ENCODE results near the gene R3HDM4.
"Not testable (repeated sequence)": the region's sequence is repeated elsewhere in the genome, so short reads cannot be mapped to it uniquely, and the experiment has no call there.

The R3HDM4 gene

DNA sequence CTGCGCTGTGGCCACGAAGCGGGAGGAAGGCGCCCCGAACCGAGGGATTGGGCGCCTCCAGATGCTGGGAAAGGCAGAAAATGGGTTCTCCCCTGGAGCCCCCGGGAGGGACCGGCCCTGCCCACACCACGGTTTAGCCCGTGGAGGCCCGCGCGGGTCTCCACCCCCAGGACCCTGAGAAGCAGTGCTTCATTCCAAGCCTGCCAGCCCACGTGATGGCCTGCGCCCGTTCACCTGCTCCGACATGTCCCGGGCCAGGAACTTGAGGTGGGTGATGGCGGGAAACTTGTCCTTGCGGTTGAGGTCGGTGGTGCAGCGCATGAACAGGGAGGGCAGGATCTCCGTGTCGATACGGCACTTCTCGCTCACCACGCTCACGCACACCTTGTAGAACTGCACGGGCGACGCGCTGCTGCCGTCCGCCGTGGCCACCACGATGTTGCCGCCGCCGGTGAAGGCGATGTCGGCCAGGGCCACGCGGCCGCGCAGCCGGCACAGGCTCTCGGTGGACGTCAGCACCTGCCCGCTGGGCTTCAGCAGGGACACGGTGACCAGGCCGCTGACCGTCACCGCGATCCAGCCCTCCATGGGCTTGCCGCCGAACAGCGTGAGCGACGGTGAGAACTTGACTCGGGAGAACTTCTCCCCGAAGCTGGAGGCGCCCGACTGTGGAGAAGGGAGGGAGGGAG, 27.3 kb downstream of the R3HDM4 start:
- DNase-seq (ENCODE audit: extremely low read depth, low read depth): no peak

DNA sequence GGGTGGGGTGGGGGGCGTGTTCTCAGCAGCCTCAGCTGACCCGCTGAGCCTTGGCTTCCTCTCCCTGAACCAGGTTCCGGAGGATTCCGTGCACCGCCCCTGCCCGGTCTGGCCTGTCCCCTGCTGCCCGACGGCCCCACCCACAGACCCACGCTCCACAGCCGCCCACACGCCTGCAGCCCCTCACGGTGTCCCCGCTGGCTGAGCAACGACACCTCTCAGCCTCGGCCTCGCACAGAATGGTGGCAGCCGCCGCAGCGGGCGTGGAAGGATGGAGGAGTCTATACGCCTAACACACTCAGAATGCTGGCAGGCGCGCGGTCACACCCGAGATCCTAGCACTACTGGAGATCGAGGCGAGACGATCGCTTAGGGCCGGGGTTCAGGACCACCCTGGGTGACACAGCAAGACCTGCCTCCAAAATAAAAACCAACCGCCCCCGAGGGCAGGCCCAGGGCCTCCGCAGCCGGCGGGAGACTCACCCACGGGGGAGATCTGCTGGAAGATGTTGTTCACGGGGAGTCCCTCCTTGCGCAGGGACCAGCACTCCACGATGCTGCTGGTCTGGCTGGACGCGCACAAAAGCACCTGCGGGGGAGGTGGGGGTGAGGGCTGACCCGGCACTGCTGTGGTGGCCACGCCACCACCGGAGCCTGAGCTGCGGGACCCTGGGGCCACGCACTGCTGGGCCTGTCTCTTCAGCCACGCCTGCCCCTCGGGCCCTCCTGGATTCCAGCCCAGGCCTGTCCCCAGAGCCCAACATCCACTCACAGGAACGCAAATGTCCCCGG, 28.4 kb downstream of the R3HDM4 start:
- DNase-seq (ENCODE audit: extremely low read depth, low read depth): no peak
- TF ChIP-seq, protein P1, sequence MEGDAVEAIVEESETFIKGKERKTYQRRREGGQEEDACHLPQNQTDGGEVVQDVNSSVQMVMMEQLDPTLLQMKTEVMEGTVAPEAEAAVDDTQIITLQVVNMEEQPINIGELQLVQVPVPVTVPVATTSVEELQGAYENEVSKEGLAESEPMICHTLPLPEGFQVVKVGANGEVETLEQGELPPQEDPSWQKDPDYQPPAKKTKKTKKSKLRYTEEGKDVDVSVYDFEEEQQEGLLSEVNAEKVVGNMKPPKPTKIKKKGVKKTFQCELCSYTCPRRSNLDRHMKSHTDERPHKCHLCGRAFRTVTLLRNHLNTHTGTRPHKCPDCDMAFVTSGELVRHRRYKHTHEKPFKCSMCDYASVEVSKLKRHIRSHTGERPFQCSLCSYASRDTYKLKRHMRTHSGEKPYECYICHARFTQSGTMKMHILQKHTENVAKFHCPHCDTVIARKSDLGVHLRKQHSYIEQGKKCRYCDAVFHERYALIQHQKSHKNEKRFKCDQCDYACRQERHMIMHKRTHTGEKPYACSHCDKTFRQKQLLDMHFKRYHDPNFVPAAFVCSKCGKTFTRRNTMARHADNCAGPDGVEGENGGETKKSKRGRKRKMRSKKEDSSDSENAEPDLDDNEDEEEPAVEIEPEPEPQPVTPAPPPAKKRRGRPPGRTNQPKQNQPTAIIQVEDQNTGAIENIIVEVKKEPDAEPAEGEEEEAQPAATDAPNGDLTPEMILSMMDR (IDR thresholded peaks at IDR 0.05; ENCODE audit: low read depth, low read length): no peak

More for the DNA sequence above, 27.3 kb downstream of the R3HDM4 start:
- TF ChIP-seq, protein P1 (IDR thresholded peaks at IDR 0.05; ENCODE audit: low read depth, low read length): no peak

DNA sequence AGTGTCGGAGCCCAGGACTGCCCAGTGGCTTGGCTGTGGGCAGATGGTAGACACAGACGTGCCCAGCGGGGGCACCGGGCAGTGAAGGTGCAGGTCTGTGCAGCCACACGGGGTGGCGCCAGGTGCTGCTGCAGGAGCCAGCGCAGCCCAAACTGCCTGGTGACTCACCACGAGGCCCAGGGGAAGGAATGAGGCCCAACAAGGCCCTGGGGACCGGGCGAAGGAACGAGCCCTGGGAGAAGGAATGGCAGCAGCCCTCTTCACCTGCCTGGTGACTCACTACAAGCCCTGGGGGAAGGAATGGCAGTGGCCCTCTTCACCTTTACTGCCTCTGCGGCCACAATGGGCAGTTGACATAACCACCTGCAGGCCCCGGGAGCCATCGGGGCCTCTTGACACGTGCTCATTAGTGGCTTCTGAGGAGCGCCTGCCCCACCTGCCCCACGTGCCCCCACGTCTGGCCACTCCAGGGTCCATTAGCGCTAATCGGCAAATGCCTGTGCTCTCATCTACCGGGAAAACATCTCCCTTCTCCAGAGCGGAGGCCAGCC, 29.3 kb downstream of the R3HDM4 start:
- TF ChIP-seq, protein P1 (IDR thresholded peaks at IDR 0.05; ENCODE audit: low read depth, low read length): no peak
- no peak for DNase-seq (ENCODE audit: extremely low read depth, low read depth)

DNA sequence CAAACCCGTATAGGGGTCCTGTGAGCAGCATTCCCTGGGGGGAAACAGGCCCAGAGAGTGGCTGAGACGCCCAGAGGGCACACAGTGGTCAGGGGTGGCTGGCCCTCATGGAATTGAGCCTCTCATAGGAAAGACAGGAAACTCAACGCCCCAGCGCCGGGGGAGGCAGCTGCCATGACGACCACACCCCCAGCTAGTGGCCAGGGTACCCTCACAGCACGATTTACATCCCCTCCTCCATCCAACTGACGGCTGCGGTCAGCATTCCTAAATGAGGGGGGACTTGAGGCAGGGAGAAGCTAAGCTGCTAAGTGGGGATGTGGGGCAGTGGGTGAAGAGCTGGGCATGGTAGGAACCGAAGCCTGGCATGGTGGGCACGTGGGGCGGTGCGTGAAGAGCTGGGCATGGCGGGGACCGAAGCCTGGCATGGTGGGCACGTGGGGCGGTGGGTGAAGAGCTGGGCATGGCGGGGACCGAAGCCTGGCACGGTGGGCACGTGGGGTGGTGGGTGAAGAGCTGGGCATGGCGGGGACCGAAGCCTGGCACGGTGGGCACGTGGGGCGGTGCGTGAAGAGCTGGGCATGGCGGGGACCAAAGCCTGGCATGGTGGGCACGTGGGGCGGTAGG, 30.0 kb downstream of the R3HDM4 start:
- TF ChIP-seq, protein P1 (IDR thresholded peaks at IDR 0.05; ENCODE audit: low read depth, low read length): no peak
- no peak for DNase-seq (ENCODE audit: extremely low read depth, low read depth)

DNA sequence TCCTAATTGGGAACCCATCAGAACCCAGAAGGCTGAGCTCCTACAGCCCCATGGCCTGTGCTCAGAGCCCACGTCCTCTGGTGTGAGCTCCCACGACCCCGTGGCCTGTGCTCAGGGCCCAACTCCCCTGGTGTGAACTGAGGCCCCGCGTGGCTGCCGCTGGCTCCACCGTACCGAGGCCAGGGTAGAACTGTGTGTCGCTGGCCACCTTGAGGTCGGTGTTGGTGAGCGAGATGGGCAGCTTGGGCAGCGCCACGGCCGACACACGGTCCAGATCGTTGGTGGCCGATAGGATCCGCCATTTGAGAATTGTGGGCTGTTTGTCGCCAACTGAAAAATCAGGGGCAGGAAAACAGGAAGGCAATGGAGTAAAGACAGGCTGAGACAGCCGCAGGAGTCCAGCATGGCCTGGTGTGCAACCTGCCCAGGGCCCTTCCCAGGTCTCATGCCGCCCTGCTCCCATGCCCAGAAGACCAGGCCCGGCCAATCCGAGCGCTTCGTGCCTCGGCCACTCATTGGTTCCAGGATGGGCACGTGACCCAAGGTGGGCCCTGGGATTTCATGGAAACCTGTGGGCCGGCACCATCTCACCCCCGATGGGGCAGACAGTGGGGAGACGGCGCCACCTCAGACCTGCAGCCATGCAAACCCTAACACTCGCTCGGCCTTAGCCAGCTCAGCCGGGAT, 31.5 kb downstream of the R3HDM4 start:
- TF ChIP-seq, protein P1 (IDR thresholded peaks at IDR 0.05; ENCODE audit: low read depth, low read length): no peak
- DNase-seq (ENCODE audit: extremely low read depth, low read depth): no peak

DNA sequence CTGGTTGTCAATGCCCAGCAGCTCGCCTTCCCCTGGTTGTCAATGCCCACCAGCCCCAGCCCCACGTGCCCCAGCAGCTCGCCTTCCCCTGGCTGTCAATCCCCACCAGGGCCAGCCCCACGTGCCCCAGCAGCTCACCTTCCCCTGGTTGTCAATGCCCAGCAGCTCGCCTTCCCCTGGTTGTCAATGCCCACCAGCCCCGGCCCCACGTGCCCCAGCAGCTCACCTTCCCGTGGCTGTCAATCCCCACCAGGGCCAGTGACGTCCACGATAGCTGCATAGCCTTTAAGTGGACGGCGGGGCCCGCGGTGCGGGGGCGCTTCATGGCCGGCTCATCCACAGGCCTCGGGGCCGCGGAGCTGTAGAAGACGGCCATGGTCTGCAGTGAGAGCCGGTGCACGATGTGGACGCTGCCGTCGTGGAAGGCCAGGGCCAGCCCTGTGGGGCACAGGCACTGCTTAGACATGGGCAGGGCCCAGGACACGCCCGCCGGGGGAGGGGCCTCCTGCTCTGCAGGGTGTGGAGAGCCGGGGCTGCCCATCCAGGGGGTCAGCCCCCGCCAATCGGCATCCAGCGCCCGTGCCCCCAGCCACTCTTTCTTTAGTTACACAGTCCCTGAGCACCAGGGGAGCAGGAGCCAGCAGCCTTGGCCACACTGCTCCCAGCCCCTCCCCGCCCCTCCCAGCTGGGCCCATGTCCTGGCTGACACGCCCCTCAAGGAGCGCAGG, 33.1 kb downstream of the R3HDM4 start:
- TF ChIP-seq, protein P1 (IDR thresholded peaks at IDR 0.05; ENCODE audit: low read depth, low read length): no peak
- DNase-seq (ENCODE audit: extremely low read depth, low read depth): no peak

DNA sequence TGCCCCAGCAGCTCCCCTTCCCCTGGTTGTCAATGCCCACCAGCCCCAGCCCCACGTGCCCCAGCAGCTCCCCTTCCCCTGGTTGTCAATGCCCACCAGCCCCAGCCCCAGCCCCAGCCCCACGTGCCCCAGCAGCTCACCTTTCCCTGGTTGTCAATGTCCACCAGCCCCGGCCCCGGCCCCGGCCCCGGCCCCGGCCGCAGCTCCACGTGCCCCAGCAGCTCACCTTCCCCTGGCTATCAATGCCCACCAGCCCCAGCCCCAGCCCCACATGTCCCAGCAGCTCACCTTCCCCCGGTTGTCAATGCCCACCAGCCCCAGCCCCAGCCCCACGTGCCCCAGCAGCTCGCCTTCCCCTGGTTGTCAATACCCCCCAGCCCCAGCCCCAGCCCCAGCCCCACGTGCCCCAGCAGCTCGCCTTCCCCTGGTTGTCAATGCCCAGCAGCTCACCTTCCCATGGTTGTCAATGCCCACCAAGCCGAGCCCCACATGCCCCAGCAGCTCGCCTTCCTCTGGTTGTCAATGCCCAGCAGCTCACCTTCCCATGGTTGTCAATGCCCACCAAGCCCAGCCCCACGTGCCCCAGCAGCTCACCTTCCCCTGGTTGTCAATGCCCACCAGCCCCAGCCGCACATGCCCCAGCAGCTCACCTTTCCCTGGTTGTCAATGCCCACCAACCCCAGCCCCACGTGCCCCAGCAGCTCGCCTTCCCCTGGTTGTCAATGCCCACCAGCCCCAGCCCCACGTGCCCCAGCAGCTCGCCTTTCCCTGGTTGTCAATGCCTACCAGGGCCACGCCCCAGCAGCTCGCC, 34.1 kb downstream of the R3HDM4 start:
- not testable (repeated sequence) for DNase-seq (ENCODE audit: extremely low read depth, low read depth)

DNA sequence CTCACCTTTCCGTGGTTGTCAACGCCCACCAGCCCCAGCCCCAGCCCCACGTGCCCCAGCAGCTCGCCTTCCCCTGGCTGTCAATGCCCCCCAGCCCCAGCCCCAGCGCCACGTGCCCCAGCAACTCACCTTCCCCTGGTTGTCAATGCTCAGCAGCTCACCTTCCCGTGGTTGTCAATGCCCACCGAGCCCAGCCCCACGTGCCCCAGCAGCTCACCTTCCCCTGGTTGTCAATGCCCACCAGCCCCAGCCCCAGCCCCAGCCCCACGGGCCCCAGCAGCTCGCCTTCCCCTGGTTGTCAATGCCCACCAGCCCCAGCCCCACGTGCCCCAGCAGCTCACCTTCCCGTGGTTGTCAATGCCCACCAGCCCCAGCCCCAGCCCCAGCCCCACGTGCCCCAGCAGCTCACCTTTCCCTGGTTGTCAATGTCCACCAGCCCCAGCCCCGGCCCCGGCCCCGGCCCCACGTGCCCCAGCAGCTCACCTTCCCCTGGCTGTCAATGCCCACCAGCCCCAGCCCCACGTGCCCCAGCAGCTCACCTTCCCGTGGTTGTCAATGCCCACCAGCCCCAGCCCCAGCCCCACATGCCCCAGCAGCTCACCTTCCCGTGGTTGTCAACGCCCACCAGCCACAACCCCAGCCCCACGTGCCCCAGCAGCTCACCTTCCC, 34.9 kb downstream of the R3HDM4 start:
- not testable (repeated sequence) for DNase-seq (ENCODE audit: extremely low read depth, low read depth)
